HFFc6 (cell line): ENCODE measurements around the gene PELI2. TPM values are rescaled to one million over a fixed set of nuclear protein-coding genes. Genes with fewer than 3 reads are reported as not detected.

Experiments used
- DNase-seq: peaks from one replicate; pipeline ENCODE4 v3.0.0-alpha.2; 2018
- H3K27ac Mint-ChIP-seq: 2 replicates; pipeline ENCODE4 v1.8.0; 2020; ENCODE audit warnings: mild to moderate bottlenecking, mixed read lengths
- H3K27me3 Mint-ChIP-seq: 2 replicates; pipeline ENCODE4 v1.8.0; 2021; ENCODE audit warnings: mild to moderate bottlenecking, moderate library complexity, mixed read lengths; ENCODE audit not compliant: insufficient read depth
- H3K36me3 Mint-ChIP-seq: 2 replicates; pipeline ENCODE4 v1.8.0; 2021; ENCODE audit warnings: low read depth, mixed read lengths
- H3K4me1 Mint-ChIP-seq: 2 replicates; pipeline ENCODE4 v1.8.0; 2020; ENCODE audit warnings: low read depth, mixed read lengths
- H3K4me3 Mint-ChIP-seq: 2 replicates; pipeline ENCODE4 v1.8.0; 2020; ENCODE audit warnings: mild to moderate bottlenecking, moderate library complexity, mixed read lengths
- H3K9me3 Mint-ChIP-seq: 2 replicates; pipeline ENCODE4 v1.8.0; 2020; ENCODE audit warnings: mild to moderate bottlenecking, mixed read lengths
- CTCF ChIP-seq: fragments of 200-600 bp; sonication (generic); IDR thresholded peaks from 2 replicates; pipeline ENCODE4 v1.5.0; 2021; ENCODE audit warnings: antibody characterized with exemption, mild to moderate bottlenecking
- total RNA-seq, 6 experiments: library from RNA; stranded (reverse); fragmentation: NEBNext Ultra II Directional; extraction: Animal tissue kit (Norgen Biotek cat#: 25700); gene quantifications; 2 replicates in 1 of 6; 3 replicates in 5 of 6; pipeline ENCODE4 v1.2.3, GENCODE V29; 2021

PELI2 gene
- total RNA-seq, 6 experiments from 2014 or later: 0.69 to 5.9 (median 4.6) TPM

GRCh38 chr14:56136571-56137452, 18.6 kb downstream of the PELI2 start:
- Mint-ChIP-seq H3K27me3 (peaks cover 5% of the 10 kb centered on the region), H3K27ac (no peak overlapping the region), H3K9me3 (no peaks in the 10 kb centered on the region), H3K4me3 (no peak overlapping the region), H3K4me1 (no peaks in the 10 kb centered on the region; the same call in 1 of the 2 replicates), H3K36me3 (no peaks in the 10 kb centered on the region)
- no peak for DNase-seq
- no peak for TF ChIP-seq CTCF

GRCh38 chr14:56137453-56137807, 19.2 kb downstream of the PELI2 start:
- Mint-ChIP-seq H3K27ac (no peak overlapping the region), H3K4me3 (no peak overlapping the region), H3K27me3 (peaks cover 5% of the 10 kb centered on the region), H3K36me3 (no peaks in the 10 kb centered on the region), H3K9me3 (no peaks in the 10 kb centered on the region), H3K4me1 (no peaks in the 10 kb centered on the region; the same call in 1 of the 2 replicates)
- no peak for TF ChIP-seq CTCF
- no peak for DNase-seq

- Mint-ChIP-seq H3K27ac (no peak overlapping the region), H3K9me3 (no peaks in the 10 kb centered on the region), H3K4me1 (no peaks in the 10 kb centered on the region; the same call in 1 of the 2 replicates), H3K36me3 (no peaks in the 10 kb centered on the region), H3K4me3 (no peak overlapping the region), H3K27me3 (peaks cover 5% of the 10 kb centered on the region)
- no peak for TF ChIP-seq CTCF
- no peak for DNase-seq
These were observed 19.6 kb downstream of the PELI2 start for GRCh38 chr14:56137849-56138248.

- DNase-seq: no peak
- no peak overlapping the region for H3K4me3 Mint-ChIP-seq
- no peak overlapping the region for H3K27ac Mint-ChIP-seq
- no peaks in the 10 kb centered on the region for H3K9me3 Mint-ChIP-seq
- no peaks in the 10 kb centered on the region for H3K36me3 Mint-ChIP-seq
- no peak for TF ChIP-seq CTCF
- H3K4me1 Mint-ChIP-seq: no peaks in the 10 kb centered on the region; the same call in 1 of the 2 replicates
- peaks cover 5% of the 10 kb centered on the region for H3K27me3 Mint-ChIP-seq
These were observed 20.7 kb downstream of the PELI2 start for GRCh38 chr14:56138928-56139327.

GRCh38 chr14:56142314-56142713, 24.1 kb downstream of the PELI2 start:
- H3K36me3 Mint-ChIP-seq: no peaks in the 10 kb centered on the region
- H3K4me1 Mint-ChIP-seq: peaks cover 26% of the 10 kb centered on the region
- TF ChIP-seq CTCF: no peak
- no peak for DNase-seq
- no peak overlapping the region for H3K4me3 Mint-ChIP-seq
- no peak overlapping the region for H3K27ac Mint-ChIP-seq
- peaks cover 5% of the 10 kb centered on the region for H3K27me3 Mint-ChIP-seq
- no peaks in the 10 kb centered on the region for H3K9me3 Mint-ChIP-seq
